ENCODE data around the gene PPFIA4.
A peak's percentile ranks its signal among the peaks of the same experiment; 100 is the strongest.
"Not testable (repeated sequence)": the region's sequence is repeated elsewhere in the genome, so short reads cannot be mapped to it uniquely, and the experiment has no call there.

Gene PPFIA4

GRCh38 chr1:203026031-203026665 lies at the start of gene PPFIA4:
Gene PPFIA4 (plus strand): TSS chr1:203026491. CDS start chr1:203039009, 12,518 bp downstream.
- TF ChIP-seq ZNF274 (IDR thresholded peaks at IDR 0.05; ENCODE audit: low read depth, low read length), result no peak
- H3K4me3 ChIP-seq (ENCODE audit: low read length), result peak within 1 kb of the TSS; percentile 37; the same call in 1 of the 2 replicates

- no peak for TF ChIP-seq ZNF274 (IDR thresholded peaks at IDR 0.05; ENCODE audit: low read depth, low read length)
Measured at GRCh38 chr1:202976633-202977032, 49.7 kb upstream of the PPFIA4 start.

GRCh38 chr1:202979459-202979858 lies 46.8 kb upstream of the PPFIA4 start:
- TF ChIP-seq ZNF274 (IDR thresholded peaks at IDR 0.05; ENCODE audit: low read depth, low read length), result no peak
- H3K4me3 ChIP-seq (ENCODE audit: low read length), result no peak overlapping the region

More at GRCh38 chr1:202976633-202977032, 49.7 kb upstream of the PPFIA4 start:
- no peak overlapping the region for H3K4me3 ChIP-seq (ENCODE audit: low read length)

- H3K4me3 ChIP-seq (ENCODE audit: low read length), result no peak overlapping the region
- TF ChIP-seq ZNF274 (IDR thresholded peaks at IDR 0.05; ENCODE audit: low read depth, low read length), result no peak
Measured at GRCh38 chr1:202981939-202982338, 44.4 kb upstream of the PPFIA4 start.

GRCh38 chr1:202982715-202983430 lies 43.4 kb upstream of the PPFIA4 start:
- no peak overlapping the region for H3K4me3 ChIP-seq (ENCODE audit: low read length)

GRCh38 chr1:202986120-202986519 lies 40.2 kb upstream of the PPFIA4 start:
- H3K4me3 ChIP-seq (ENCODE audit: low read length), result not testable (repeated sequence)

More at GRCh38 chr1:202982715-202983430, 43.4 kb upstream of the PPFIA4 start:
- TF ChIP-seq ZNF274 (IDR thresholded peaks at IDR 0.05; ENCODE audit: low read depth, low read length), result no peak

GRCh38 chr1:202987255-202987654 lies 39.0 kb upstream of the PPFIA4 start:
- H3K4me3 ChIP-seq (ENCODE audit: low read length), result no peak overlapping the region
- TF ChIP-seq ZNF274 (IDR thresholded peaks at IDR 0.05; ENCODE audit: low read depth, low read length), result no peak

- no peak overlapping the region for H3K4me3 ChIP-seq (ENCODE audit: low read length)
- TF ChIP-seq ZNF274 (IDR thresholded peaks at IDR 0.05; ENCODE audit: low read depth, low read length), result no peak
Measured at GRCh38 chr1:202987922-202988583, 38.2 kb upstream of the PPFIA4 start.

GRCh38 chr1:202989879-202990278 lies 36.4 kb upstream of the PPFIA4 start:
- no peak overlapping the region for H3K4me3 ChIP-seq (ENCODE audit: low read length)
- TF ChIP-seq ZNF274 (IDR thresholded peaks at IDR 0.05; ENCODE audit: low read depth, low read length), result no peak

- no peak for TF ChIP-seq ZNF274 (IDR thresholded peaks at IDR 0.05; ENCODE audit: low read depth, low read length)
- no peak overlapping the region for H3K4me3 ChIP-seq (ENCODE audit: low read length)
Measured at GRCh38 chr1:202991112-202991511, 35.2 kb upstream of the PPFIA4 start.

- TF ChIP-seq ZNF274 (IDR thresholded peaks at IDR 0.05; ENCODE audit: low read depth, low read length), result no peak
- no peak overlapping the region for H3K4me3 ChIP-seq (ENCODE audit: low read length)
Measured at GRCh38 chr1:202994756-202995155, 31.5 kb upstream of the PPFIA4 start.

GRCh38 chr1:202998836-202999750 lies 27.2 kb upstream of the PPFIA4 start:
- TF ChIP-seq ZNF274 (IDR thresholded peaks at IDR 0.05; ENCODE audit: low read depth, low read length), result no peak
- H3K4me3 ChIP-seq (ENCODE audit: low read length), result peak overlapping the region; percentile 7; the same call in 1 of the 2 replicates

GRCh38 chr1:203000217-203000944 lies 25.9 kb upstream of the PPFIA4 start:
- no peak overlapping the region for H3K4me3 ChIP-seq (ENCODE audit: low read length)
- no peak for TF ChIP-seq ZNF274 (IDR thresholded peaks at IDR 0.05; ENCODE audit: low read depth, low read length)
